Bone marrow (tissue), 2 donors: ENCODE data around the gene MYO1H.
A peak's percentile ranks its signal among the peaks of the same experiment; 100 is the strongest.
"Not testable (repeated sequence)": the region's sequence is repeated elsewhere in the genome, so short reads cannot be mapped to it uniquely, and the experiment has no call there.

Source experiments
- DNase-seq, 2 donors: peaks; one replicate each; lab custom pipeline; 2025; lab: John Stamatoyannopoulos, UW

MYO1H gene

GRCh38 chr12:109418848-109419480 is 71.3 kb downstream of the MYO1H start:
- no peak for DNase-seq

GRCh38 chr12:109421355-109422087 is 73.8 kb downstream of the MYO1H start:
- no peak for DNase-seq

GRCh38 chr12:109422251-109422650 is 74.6 kb downstream of the MYO1H start:
- no peak for DNase-seq

DNA sequence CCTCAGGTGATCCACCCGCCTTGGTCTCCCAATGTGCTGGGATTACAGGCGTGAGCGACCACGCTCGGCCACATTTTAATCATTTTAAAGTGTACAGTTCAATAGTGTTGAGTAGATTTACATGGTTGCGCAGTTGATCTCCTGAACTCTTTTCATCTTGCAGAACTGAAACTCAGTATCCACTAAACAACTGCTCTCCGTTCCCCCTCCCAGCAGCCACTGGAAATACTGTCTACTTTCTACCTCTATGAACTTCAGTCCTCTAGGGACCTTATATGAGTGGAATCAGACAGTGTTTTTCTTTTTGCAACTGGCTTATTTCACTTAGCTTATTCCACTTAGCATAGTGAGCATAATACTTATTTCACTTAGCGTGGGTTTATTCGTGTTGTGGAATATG is 75.7 kb downstream of the MYO1H start:
- no peak for DNase-seq

GRCh38 chr12:109428037-109428629 is 80.4 kb downstream of the MYO1H start:
- peak; percentile 23 to 58 for DNase-seq

GRCh38 chr12:109428804-109429203 is 81.1 kb downstream of the MYO1H start:
- DNase-seq: not testable (repeated sequence)

- no peak for DNase-seq
Observed at GRCh38 chr12:109430244-109430643, 82.5 kb downstream of the MYO1H start.

DNA sequence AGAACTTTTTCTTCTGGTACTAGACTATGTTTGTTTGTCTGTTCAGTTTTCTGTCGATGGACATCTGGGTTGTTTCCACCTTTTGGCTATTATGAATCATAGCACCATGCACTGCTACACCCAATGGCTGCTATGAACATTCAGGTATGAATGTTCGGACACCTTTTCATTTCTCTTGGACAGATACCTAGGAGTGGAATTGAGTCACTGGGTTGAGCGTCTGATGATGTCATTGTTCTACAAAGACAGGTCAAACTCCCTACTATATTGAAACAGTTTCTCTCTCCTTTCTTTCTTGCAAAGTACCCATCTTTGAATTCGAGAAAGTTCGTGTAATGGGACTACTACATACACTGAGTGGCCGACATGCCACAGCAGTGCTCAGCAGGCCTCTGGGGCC is 84.7 kb downstream of the MYO1H start:
- DNase-seq: no peak

- DNase-seq: peak; percentile 29 to 31
Observed at GRCh38 chr12:109432842-109433304, 85.2 kb downstream of the MYO1H start.

- DNase-seq: no peak
Observed at GRCh38 chr12:109433618-109434017, 85.9 kb downstream of the MYO1H start.

GRCh38 chr12:109434582-109434981 is 86.9 kb downstream of the MYO1H start:
- no peak for DNase-seq

DNA sequence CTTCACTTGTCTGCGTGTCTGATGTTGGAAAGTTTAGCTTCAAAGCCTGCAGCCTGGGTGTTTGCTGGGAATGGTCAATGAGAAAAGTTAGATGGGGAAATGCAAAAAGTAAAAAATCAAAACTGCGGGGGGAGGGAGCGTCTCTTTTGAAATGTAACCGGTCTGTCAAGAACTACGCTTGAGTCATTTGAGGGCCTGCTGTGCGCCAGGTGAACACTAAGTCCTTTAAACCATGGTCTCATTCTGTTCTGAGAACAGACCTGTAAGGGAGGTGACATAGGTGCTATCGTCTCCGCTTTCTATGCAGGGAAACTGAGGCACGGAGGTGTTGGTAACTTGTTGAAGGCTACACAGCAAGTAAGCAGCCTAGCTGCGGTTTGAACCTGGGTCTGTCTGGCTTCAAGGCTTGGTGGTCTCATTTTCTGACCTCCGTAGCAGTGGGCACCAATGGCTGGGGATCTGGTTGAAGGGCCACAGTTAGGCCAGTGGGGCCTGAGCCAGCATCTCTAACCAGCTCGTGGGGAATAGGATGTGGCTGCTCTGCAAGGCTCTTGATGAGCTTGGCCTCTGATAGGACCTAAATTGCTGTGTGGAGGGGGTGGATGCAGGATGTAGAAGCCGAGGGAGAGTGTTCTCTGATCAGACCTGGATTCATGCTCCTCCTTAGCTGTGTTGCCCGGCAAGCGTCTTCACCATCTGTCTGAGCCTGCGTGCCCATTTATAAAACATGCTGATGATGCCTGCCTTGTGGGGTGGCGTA is 87.9 kb downstream of the MYO1H start:
- DNase-seq: no peak

DNA sequence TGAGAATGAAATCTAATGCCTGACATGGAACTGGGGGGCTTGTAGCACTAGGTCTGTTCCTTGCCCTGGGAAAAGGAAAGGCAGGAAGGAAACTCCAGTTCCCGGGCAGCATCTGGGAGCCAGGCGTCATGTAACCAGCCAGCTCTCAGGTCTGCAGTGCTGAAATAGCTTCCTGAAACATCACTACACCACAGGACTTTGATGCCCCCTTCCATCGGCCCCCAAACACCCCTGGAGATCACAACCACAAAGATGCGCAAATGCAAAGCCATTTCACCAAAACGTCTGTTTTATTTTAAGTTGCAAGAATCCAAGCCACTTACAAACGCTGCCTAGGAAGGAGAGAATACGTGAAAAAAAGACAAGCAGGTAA is 88.5 kb downstream of the MYO1H start:
- DNase-seq: no peak

DNA sequence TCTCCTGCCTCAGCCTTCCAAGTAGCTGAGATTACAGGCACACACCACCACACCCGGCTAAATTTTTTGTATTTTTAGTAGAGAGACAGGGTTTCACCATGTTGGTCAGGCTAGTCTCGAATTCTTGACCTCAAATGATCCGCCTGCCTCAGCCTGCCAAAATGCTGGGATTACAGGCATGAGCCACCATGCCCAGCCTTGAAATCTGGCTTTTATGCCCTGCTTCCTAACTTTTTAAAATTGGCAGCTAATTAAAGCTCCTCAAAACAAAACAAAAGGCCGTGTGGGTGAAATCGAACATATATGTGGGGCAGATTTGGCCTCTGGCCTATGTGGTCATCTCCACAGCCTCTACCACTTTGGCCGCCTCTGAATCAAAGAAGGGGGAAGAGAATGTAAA is 91.5 kb downstream of the MYO1H start:
- DNase-seq: no peak

DNA sequence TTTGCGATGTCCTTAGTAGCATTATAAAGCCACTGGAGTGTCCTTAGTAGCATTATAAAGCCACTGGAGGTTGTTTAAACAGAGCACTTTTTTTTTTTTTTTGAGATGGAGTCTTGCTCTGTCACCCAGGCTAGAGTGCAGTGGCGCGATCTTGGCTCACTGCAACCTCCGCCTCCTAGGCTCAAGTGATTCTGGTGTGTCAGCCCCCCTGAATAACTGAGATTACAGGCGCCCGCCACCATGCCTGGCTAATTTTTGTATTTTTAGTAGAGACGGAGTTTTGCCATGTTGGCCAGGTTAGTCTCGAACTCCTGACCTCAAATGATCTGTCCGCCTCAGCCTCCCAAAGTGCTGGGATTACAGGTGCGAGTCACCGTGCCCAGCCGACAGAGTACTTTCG is 92.3 kb downstream of the MYO1H start:
- DNase-seq: not testable (repeated sequence)

- DNase-seq: no peak
Observed at GRCh38 chr12:109440851-109441490, 93.3 kb downstream of the MYO1H start.

- DNase-seq: no peak
Observed at GRCh38 chr12:109443794-109444193, 96.1 kb downstream of the MYO1H start.

- DNase-seq: no peak
Observed at GRCh38 chr12:109444259-109444658, 96.6 kb downstream of the MYO1H start.

DNA sequence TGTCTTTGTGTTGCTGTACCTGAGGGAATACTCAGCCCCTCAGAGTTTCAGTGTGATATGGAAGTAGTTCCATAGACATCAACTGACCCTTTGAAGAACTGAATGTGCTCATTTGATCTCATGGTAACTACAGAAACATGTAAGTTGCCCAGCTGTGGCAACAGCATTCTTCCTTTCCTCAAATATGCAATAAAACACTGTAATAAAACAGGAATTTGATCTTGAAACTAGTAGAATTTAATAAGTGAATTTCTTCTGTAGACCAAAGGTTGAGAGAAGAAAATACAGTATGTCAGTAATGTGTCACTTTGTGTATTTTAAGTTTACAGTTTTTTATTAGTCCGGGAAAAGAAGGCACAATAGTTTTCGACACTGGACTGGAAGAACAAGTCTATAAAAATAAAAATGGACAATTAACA is 97.5 kb downstream of the MYO1H start:
- no peak for DNase-seq

- no peak for DNase-seq
Observed at GRCh38 chr12:109446869-109447268, 99.2 kb downstream of the MYO1H start.

GRCh38 chr12:109447482-109447881 is 99.8 kb downstream of the MYO1H start:
- DNase-seq: no peak

DNA sequence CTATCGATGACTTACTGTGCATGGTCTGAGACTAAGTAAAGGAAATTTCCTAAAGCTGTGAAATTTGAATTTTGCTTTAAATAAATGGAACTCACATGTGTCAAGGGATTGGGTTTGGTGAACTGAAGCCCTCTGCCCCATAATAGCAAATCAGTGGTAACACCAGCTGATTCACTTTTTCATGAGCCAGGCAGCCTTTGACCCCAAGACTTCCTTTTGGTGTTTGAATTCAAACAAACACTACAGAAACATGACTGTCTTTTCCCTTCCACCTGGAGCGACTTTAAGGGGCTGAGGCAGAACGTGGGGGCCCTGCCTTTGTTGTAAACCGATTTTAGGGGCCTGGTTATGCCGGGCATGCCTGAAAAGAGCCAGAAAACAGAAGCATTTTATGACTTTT is 100.6 kb downstream of the MYO1H start:
- no peak for DNase-seq
